Activated CD8-positive, alpha-beta T cell treated with anti-CD3 and anti-CD28 coated beads for 36 hours (primary cell): ENCODE data around the gene STIMATE. TPM values are rescaled to one million over a fixed set of nuclear protein-coding genes. Genes with fewer than 3 reads are reported as not detected.

ENCODE experiments used
- ATAC-seq: fragments of 200-7000 bp; cut with Tn5 transposase; one replicate; pipeline ENCODE4 v1.10.0; 2021; ENCODE audit warnings: mild to moderate bottlenecking, moderate library complexity
- CTCF ChIA-PET: fragments of 350-600 bp; sonication (Branson Sonifier 250); formaldehyde crosslinking; loops from one replicate; lab custom pipeline; 2021; ENCODE audit warnings: antibody characterized with exemption; lab: Charles Lee
- POLR2A ChIA-PET: fragments of 350-600 bp; sonication (Branson Sonifier 250); formaldehyde crosslinking; loops from one replicate; lab custom pipeline; 2021; ENCODE audit warnings: antibody characterized with exemption; lab: Charles Lee
- DNase-seq: peaks from one replicate; pipeline ENCODE4 v3.0.0-alpha.2; 2020
- H3K27ac Mint-ChIP-seq: one replicate; pipeline ENCODE4 v1.8.0; 2021; ENCODE audit warnings: mild to moderate bottlenecking, mixed read lengths
- H3K27me3 Mint-ChIP-seq: one replicate; pipeline ENCODE4 v1.8.0; 2021; ENCODE audit warnings: mixed read lengths
- H3K36me3 Mint-ChIP-seq: one replicate; pipeline ENCODE4 v1.8.0; 2021; ENCODE audit warnings: low read depth, mixed read lengths
- H3K4me1 Mint-ChIP-seq: one replicate; pipeline ENCODE4 v1.8.0; 2021; ENCODE audit warnings: low read depth, mixed read lengths
- H3K4me3 Mint-ChIP-seq: one replicate; pipeline ENCODE4 v1.8.0; 2021; ENCODE audit warnings: mild to moderate bottlenecking, moderate library complexity, mixed read lengths
- H3K9me3 Mint-ChIP-seq: one replicate; pipeline ENCODE4 v1.8.0; 2021; ENCODE audit warnings: mixed read lengths
- CTCF ChIP-seq: fragments of 200-600 bp; IDR thresholded peaks from one replicate; pipeline ENCODE4 v1.8.0; 2022; ENCODE audit warnings: antibody characterized with exemption, mild to moderate bottlenecking
- intact Hi-C: fragments of 100-400 bp; cut with micrococcal nuclease; formaldehyde crosslinking; loops from one replicate; pipeline ENCODE4 v1.10.0; 2022
- total RNA-seq, 2 experiments: library from RNA; stranded (reverse); gene quantifications; one replicate each; pipeline ENCODE4 v1.2.3, GENCODE V29; 2021

Gene STIMATE
- total RNA-seq, 2 experiments from 2014 or later = 17.3 to 18.3 TPM

DNA sequence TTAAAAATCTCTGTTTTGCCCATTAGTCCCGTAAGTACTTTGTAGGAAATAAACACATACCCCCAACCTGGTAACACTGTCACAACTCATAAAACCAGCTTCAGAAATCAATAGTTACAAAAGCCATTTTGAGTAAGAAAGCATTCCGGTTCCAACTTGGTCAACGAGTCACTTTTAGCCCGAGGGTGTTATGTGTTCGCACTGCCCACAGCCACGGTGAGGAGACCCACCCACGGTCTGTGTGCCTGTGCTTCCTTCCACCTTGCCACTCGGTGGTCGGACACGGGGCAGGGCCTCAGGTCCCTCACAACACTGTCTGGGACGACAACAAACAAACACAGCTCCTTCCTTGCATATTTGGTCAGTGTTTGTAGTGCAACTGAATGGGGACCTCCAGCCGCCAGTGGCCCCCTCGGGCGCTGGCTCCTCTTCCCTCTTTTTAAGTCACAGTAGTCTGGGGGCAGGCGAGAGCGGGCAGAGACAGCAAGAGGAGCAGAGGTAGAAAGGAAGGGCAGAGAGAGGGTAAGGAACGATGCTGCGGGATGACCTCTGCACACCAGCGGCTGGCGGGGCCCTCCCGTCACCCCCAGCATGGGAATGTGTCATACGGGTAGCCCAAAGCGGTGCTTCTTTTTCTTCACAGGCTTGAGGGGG lies 57.3 kb downstream of the STIMATE start:
- POLR2A ChIA-PET = no interaction called here
- intact Hi-C loops = no loop called here
- Mint-ChIP-seq H3K4me1 (peaks cover 22% of the 10 kb centered on the region), H3K27me3 (no peaks in the 10 kb centered on the region), H3K36me3 (peaks cover 4% of the 10 kb centered on the region), H3K27ac (no peak overlapping the region), H3K4me3 (no peak overlapping the region), H3K9me3 (no peaks in the 10 kb centered on the region)
- TF ChIP-seq CTCF = no peak
- ATAC-seq (no peak), DNase-seq (no peak)
- CTCF ChIA-PET = interaction anchor here (1.2 kb wide), 1 partner anchor 233 kb away, joined by 4 read pairs; no protein-coding TSS in a partner anchor

DNA sequence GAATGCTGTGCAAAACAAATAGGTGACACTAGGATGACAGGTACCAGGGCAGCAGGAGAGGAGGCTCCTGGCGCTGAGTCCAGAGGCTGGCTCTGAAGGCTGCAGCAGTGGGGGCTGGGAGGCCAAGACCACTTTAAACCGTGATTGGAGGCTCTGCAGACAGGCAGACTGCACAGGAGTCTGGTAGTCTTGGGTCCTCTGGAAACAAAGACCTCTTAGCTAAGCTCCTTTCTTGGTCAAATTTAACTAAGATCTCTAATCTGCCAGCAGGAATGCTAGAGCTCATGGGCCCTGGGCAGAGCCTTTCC lies 58.1 kb downstream of the STIMATE start:
- Mint-ChIP-seq H3K36me3 (peaks cover 2% of the 10 kb centered on the region), H3K9me3 (no peaks in the 10 kb centered on the region), H3K27me3 (no peaks in the 10 kb centered on the region), H3K4me1 (peaks cover 22% of the 10 kb centered on the region), H3K27ac (no peak overlapping the region), H3K4me3 (no peak overlapping the region)
- ATAC-seq (no peak), DNase-seq (no peak)
- ChIA-PET CTCF (interaction anchor here (0.7 to 2.5 kb wide), 5 partner anchors 10 to 233 kb away, joined by 3 to 8 read pairs (median 4); no protein-coding TSS in a partner anchor), POLR2A (no interaction called here)
- no peak for TF ChIP-seq CTCF
- intact Hi-C loops = no loop called here

- Mint-ChIP-seq H3K4me3 (no peak overlapping the region), H3K27me3 (no peaks in the 10 kb centered on the region), H3K36me3 (peaks cover 2% of the 10 kb centered on the region), H3K27ac (no peak overlapping the region), H3K4me1 (peaks cover 22% of the 10 kb centered on the region), H3K9me3 (no peaks in the 10 kb centered on the region)
- intact Hi-C loops = no loop called here
- ATAC-seq (peak; percentile 78), DNase-seq (peak; percentile 32)
- POLR2A ChIA-PET = no interaction called here
- no peak for TF ChIP-seq CTCF
- CTCF ChIA-PET = interaction anchor here (0.6 to 2.5 kb wide), 7 partner anchors 7 to 234 kb away, joined by 3 to 8 read pairs (median 4); no protein-coding TSS in a partner anchor
Observed at GRCh38 chr3:52838561-52839267, 58.6 kb downstream of the STIMATE start.

GRCh38 chr3:52836986-52837385 lies 60.4 kb downstream of the STIMATE start:
- ATAC-seq (no peak), DNase-seq (no peak)
- Mint-ChIP-seq H3K27ac (no peak overlapping the region), H3K36me3 (peaks cover 2% of the 10 kb centered on the region), H3K9me3 (no peaks in the 10 kb centered on the region), H3K4me1 (peaks cover 22% of the 10 kb centered on the region), H3K27me3 (no peaks in the 10 kb centered on the region), H3K4me3 (no peak overlapping the region)
- no peak for TF ChIP-seq CTCF
- intact Hi-C loops = no loop called here
- CTCF ChIA-PET = interaction anchor here (2.0 to 2.5 kb wide), 2 partner anchors 9 to 12 kb away, joined by 6 to 8 read pairs; no protein-coding TSS in a partner anchor
- POLR2A ChIA-PET = no interaction called here

DNA sequence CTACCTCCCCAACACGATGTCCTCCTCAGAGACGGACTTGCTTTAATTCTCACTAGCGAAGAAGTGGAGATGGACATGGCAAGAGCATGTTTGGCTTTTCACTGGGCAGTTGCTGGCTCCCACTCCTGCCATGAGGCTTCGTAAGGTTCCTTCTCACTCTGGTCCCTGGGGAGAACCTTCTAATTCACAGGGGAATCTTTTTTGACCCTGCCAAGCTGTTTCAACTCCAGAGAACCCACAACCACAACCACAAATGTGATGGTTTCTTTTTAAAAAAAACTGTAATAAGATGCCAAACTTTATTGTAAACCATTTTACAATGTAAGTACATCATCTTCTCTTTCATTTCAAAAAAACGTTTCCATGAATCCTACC lies 60.9 kb downstream of the STIMATE start:
- POLR2A ChIA-PET = no interaction called here
- ATAC-seq (no peak), DNase-seq (no peak)

More for the DNA sequence above, 60.9 kb downstream of the STIMATE start:
- H3K36me3 Mint-ChIP-seq = peaks cover 2% of the 10 kb centered on the region
- CTCF ChIA-PET = interaction anchor here (2.0 to 2.5 kb wide), 2 partner anchors 9 to 13 kb away, joined by 6 to 8 read pairs; no protein-coding TSS in a partner anchor
- H3K4me3 Mint-ChIP-seq = no peak overlapping the region
- no peak for TF ChIP-seq CTCF
- no peak overlapping the region for H3K27ac Mint-ChIP-seq
- peaks cover 23% of the 10 kb centered on the region for H3K4me1 Mint-ChIP-seq
- intact Hi-C loops = no loop called here
- H3K9me3 Mint-ChIP-seq = no peaks in the 10 kb centered on the region
- H3K27me3 Mint-ChIP-seq = no peaks in the 10 kb centered on the region
